Smooth muscle cell (in vitro differentiated cells): ENCODE results near the gene VWA5B1. TPM values are rescaled to one million over a fixed set of nuclear protein-coding genes. Genes with fewer than 3 reads are reported as not detected.

Experiments used
- DNase-seq: peaks from one replicate; lab custom pipeline; 2025; ENCODE audit not compliant: unreplicated experiment; lab: John Stamatoyannopoulos, UW
- H2AFZ ChIP-seq: fragments of 200-600 bp; sonication (generic); 2 replicates; pipeline ENCODE4 v1.6.0; 2016; ENCODE audit warnings: antibody characterized with exemption, low read depth, mild to moderate bottlenecking
- H3F3A ChIP-seq: fragments of 200-600 bp; sonication (generic); 2 replicates; pipeline ENCODE4 v1.6.0; 2017; ENCODE audit warnings: antibody characterized with exemption, low read depth
- H3K27ac ChIP-seq: fragments of 200-600 bp; sonication (generic); 2 replicates; pipeline ENCODE4 v1.5.1; 2016; ENCODE audit warnings: low read depth, mild to moderate bottlenecking
- H3K27me3 ChIP-seq: fragments of 200-600 bp; sonication (generic); 2 replicates; pipeline ENCODE4 v1.6.1; 2016; ENCODE audit warnings: low read depth, mild to moderate bottlenecking
- H3K36me3 ChIP-seq: fragments of 200-600 bp; sonication (generic); 2 replicates; pipeline ENCODE4 v1.5.1; 2016; ENCODE audit warnings: low read depth
- H3K4me1 ChIP-seq: fragments of 200-600 bp; sonication (generic); 2 replicates; pipeline ENCODE4 v1.5.1; 2016; ENCODE audit warnings: low read depth
- H3K4me2 ChIP-seq: fragments of 200-600 bp; sonication (generic); 2 replicates; pipeline ENCODE4 v1.6.0; 2016; ENCODE audit warnings: mild to moderate bottlenecking
- H3K4me3 ChIP-seq: fragments of 200-600 bp; sonication (generic); 2 replicates; pipeline ENCODE4 v1.5.1; 2016; ENCODE audit warnings: mild to moderate bottlenecking
- H3K79me2 ChIP-seq: fragments of 200-600 bp; sonication (generic); 2 replicates; pipeline ENCODE4 v1.6.0; 2016; ENCODE audit warnings: low read depth, mild to moderate bottlenecking
- H3K9ac ChIP-seq: fragments of 200-600 bp; sonication (generic); 2 replicates; pipeline ENCODE4 v1.6.0; 2016; ENCODE audit warnings: low read depth
- H3K9me3 ChIP-seq: fragments of 200-600 bp; sonication (generic); replicated peaks from 2 replicates; pipeline ENCODE4 v1.5.1; 2016; ENCODE audit warnings: low read depth
- H4K20me1 ChIP-seq: fragments of 200-600 bp; sonication (generic); 2 replicates; pipeline ENCODE4 v1.6.0; 2016; ENCODE audit warnings: low read depth
- WGBS: methylation state at CpG from one replicate; pipeline ENCODE4 v1.1.7; 2016; ENCODE audit warnings: low lambda C conversion rate; 5-methylcytosine and 5-hydroxymethylcytosine counted together
- polyA plus RNA-seq: library from polyadenylated mRNA; unstranded; fragments of >200 nt; fragmentation: Nextera tagmentation; extraction: Ambion mirVana; gene quantifications from 2 replicates; pipeline ENCODE4 v1.2.1, GENCODE V29; 2016
- total RNA-seq: library from RNA; depleted of rRNA; stranded (reverse); fragments of >200 nt; gene quantifications from 2 replicates; pipeline ENCODE4 v1.2.3, GENCODE V29; 2014
- TF ChIP-seq, protein P1 (sequence below): fragments of 200-600 bp; sonication (generic); IDR thresholded peaks from 2 replicates; pipeline ENCODE4 v1.5.1; 2017; ENCODE audit warnings: borderline replicate concordance, mild to moderate bottlenecking, antibody characterized with exemption; ENCODE audit not compliant: insufficient read depth, poor library complexity, severe bottlenecking

Gene VWA5B1
- total and polyA plus RNA-seq, 2 experiments from 2014 or later: not detected

DNA sequence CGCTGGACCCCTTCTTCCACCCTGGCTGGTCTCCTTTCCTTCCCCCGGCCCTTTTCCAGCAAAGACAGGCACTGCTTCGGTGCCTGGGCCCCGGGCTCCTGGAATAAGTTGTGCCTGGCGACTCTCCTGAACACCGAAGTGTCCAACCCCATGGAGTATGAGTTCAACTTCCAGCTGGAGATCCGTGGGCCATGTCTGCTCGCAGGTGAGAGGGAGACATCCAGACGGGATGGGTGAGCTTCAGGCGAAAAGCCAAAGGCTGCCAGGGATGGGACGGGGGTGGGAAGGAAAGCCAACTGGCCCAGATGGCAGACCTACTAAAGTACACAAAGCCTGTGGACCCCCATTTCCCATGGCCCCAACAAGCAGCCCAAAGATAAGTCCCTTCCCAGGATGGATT, 26.8 kb downstream of the VWA5B1 start:
- no peaks in the 10 kb centered on the region for H3K4me1 ChIP-seq
- no peak overlapping the region for H3K9ac ChIP-seq
- no peak overlapping the region for H2AFZ ChIP-seq
- no peaks in the 10 kb centered on the region for H3K79me2 ChIP-seq
- no peak overlapping the region for H3K27ac ChIP-seq
- no peaks in the 10 kb centered on the region for H3K27me3 ChIP-seq
- 92% methylated on average over 11 of the region's 11 CpGs for WGBS
- no peaks in the 10 kb centered on the region for H3F3A ChIP-seq
- no peaks in the 10 kb centered on the region for H3K9me3 ChIP-seq
- H3K4me3 ChIP-seq: no peak overlapping the region
- H3K4me2 ChIP-seq: no peak overlapping the region
- H3K36me3 ChIP-seq: no peaks in the 10 kb centered on the region
- DNase-seq: no peak
- TF ChIP-seq, protein P1, sequence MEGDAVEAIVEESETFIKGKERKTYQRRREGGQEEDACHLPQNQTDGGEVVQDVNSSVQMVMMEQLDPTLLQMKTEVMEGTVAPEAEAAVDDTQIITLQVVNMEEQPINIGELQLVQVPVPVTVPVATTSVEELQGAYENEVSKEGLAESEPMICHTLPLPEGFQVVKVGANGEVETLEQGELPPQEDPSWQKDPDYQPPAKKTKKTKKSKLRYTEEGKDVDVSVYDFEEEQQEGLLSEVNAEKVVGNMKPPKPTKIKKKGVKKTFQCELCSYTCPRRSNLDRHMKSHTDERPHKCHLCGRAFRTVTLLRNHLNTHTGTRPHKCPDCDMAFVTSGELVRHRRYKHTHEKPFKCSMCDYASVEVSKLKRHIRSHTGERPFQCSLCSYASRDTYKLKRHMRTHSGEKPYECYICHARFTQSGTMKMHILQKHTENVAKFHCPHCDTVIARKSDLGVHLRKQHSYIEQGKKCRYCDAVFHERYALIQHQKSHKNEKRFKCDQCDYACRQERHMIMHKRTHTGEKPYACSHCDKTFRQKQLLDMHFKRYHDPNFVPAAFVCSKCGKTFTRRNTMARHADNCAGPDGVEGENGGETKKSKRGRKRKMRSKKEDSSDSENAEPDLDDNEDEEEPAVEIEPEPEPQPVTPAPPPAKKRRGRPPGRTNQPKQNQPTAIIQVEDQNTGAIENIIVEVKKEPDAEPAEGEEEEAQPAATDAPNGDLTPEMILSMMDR: no peak
- no peaks in the 10 kb centered on the region for H4K20me1 ChIP-seq

DNA sequence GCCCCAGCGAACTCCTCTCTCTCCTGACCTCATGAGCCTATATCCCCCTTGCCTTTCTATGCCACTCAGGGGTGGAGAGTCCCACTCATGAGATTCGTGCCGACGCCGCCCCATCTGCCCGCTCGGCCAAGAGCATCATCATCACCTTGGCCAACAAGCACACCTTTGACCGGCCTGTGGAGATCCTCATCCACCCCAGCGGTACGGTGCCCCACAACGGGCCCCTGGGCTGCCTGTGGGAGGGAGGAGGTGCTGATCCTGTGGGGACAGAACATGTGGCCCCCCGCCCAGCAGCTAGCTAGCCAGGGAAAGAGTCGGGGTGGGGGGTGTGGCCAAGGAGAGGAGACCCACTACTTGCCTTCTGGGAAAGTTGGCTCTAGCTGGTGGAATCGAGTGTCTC, 27.8 kb downstream of the VWA5B1 start:
- no peaks in the 10 kb centered on the region for H3K36me3 ChIP-seq
- no peaks in the 10 kb centered on the region for H4K20me1 ChIP-seq
- no peaks in the 10 kb centered on the region for H3K4me1 ChIP-seq
- H3K4me2 ChIP-seq: no peak overlapping the region
- H3K27ac ChIP-seq: no peak overlapping the region
- DNase-seq: no peak
- H3K9ac ChIP-seq: no peak overlapping the region
- WGBS: 94% methylated on average over 14 of the region's 14 CpGs
- no peak overlapping the region for H3K4me3 ChIP-seq
- H3F3A ChIP-seq: no peaks in the 10 kb centered on the region
- TF ChIP-seq, protein P1: no peak
- no peak overlapping the region for H2AFZ ChIP-seq
- no peaks in the 10 kb centered on the region for H3K9me3 ChIP-seq
- no peaks in the 10 kb centered on the region for H3K79me2 ChIP-seq
- H3K27me3 ChIP-seq: no peaks in the 10 kb centered on the region

DNA sequence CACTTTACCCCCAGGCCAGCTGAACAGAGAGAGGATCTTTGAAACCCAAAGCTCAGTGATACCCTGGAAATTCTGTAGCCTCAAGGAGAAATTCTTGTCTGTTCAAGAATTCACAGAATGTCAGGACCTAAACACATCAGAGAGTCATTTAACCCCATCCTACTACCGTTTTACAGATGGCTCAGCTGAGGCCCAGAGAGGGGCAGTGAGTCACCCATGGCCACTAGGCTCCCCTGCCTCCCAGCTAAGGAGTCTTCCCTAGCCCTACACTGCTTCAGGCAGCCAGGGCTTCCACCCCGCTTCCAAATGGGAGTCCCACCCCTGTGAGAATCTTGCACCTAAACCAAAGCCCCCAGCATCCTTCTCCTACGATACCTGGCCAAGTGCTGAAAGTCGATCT, 28.3 kb downstream of the VWA5B1 start:
- DNase-seq: no peak
- Histone ChIP-seq H3F3A (no peaks in the 10 kb centered on the region), H4K20me1 (no peaks in the 10 kb centered on the region), H3K36me3 (no peaks in the 10 kb centered on the region), H3K27me3 (no peaks in the 10 kb centered on the region), H3K27ac (no peak overlapping the region), H2AFZ (no peak overlapping the region), H3K9me3 (no peaks in the 10 kb centered on the region), H3K4me3 (no peak overlapping the region), H3K79me2 (no peaks in the 10 kb centered on the region), H3K4me2 (no peak overlapping the region), H3K4me1 (no peaks in the 10 kb centered on the region), H3K9ac (no peak overlapping the region)
- 67% methylated on average over 4 of the region's 4 CpGs for WGBS
- TF ChIP-seq, protein P1: no peak

- H3K4me3 ChIP-seq: no peak overlapping the region
- H3K27ac ChIP-seq: no peak overlapping the region
- H3K36me3 ChIP-seq: no peaks in the 10 kb centered on the region
- no peak overlapping the region for H3K4me2 ChIP-seq
- no peaks in the 10 kb centered on the region for H4K20me1 ChIP-seq
- TF ChIP-seq, protein P1: no peak
- no peaks in the 10 kb centered on the region for H3K79me2 ChIP-seq
- H3K9me3 ChIP-seq: no peaks in the 10 kb centered on the region
- H3K4me1 ChIP-seq: no peaks in the 10 kb centered on the region
- H3K27me3 ChIP-seq: no peaks in the 10 kb centered on the region
- WGBS: 90% methylated on average over 11 of the region's 11 CpGs
- no peaks in the 10 kb centered on the region for H3F3A ChIP-seq
- no peak for DNase-seq
- no peak overlapping the region for H3K9ac ChIP-seq
- H2AFZ ChIP-seq: no peak overlapping the region
Measured at GRCh38 chr1:20319456-20320220, 29.0 kb downstream of the VWA5B1 start.
